DND-41 (cell line): Measurements from ENCODE around the gene SYS1.

Experiments used
- ATAC-seq: fragments of 200-7000 bp; cut with Tn5 transposase; 3 replicates; pipeline ENCODE4 v1.9.1; 2021; ENCODE audit warnings: low read depth; ENCODE audit not compliant: insufficient read depth
- DNase-seq: peaks from one replicate; pipeline ENCODE4 v3.0.0-alpha.2; 2020
- H2AFZ ChIP-seq: 2 replicates; pipeline ENCODE4 v1.6.0; 2012; ENCODE audit warnings: low read depth, low read length
- H3K27ac ChIP-seq: 2 replicates; pipeline ENCODE4 v1.5.1; 2012; ENCODE audit warnings: low read length, inconsistent platforms
- H3K27me3 ChIP-seq: fragments of 200-600 bp; sonication (generic); 2 replicates; pipeline ENCODE4 v1.6.0; 2012; ENCODE audit warnings: low read length, mild to moderate bottlenecking, inconsistent platforms; ENCODE audit not compliant: insufficient read depth, poor library complexity
- H3K36me3 ChIP-seq: 2 replicates; pipeline ENCODE4 v1.5.1; 2012; ENCODE audit warnings: low read length, inconsistent platforms; ENCODE audit not compliant: insufficient read depth
- H3K4me1 ChIP-seq: 2 replicates; pipeline ENCODE4 v1.5.1; 2012; ENCODE audit warnings: mild to moderate bottlenecking, low read length; ENCODE audit not compliant: insufficient read depth
- H3K4me2 ChIP-seq: 2 replicates; pipeline ENCODE4 v1.6.0; 2012; ENCODE audit warnings: mild to moderate bottlenecking, moderate library complexity, low read length, inconsistent platforms; ENCODE audit not compliant: insufficient read depth
- H3K4me3 ChIP-seq, 2 experiments: fragments of 200-600 bp in 1 of 2; shearing (Covaris generic) in 1 of 2; 2 replicates each; pipeline ENCODE4 v1.5.1; 2012 to 2016; ENCODE audit warnings: inconsistent platforms in 2 of 2, low read length in 2 of 2, mild to moderate bottlenecking in 2 of 2, low read depth in 1 of 2, moderate library complexity in 1 of 2
- H3K79me2 ChIP-seq: 2 replicates; pipeline ENCODE4 v1.6.0; 2012; ENCODE audit warnings: low read length, inconsistent platforms; ENCODE audit not compliant: insufficient read depth
- H3K9ac ChIP-seq: 2 replicates; pipeline ENCODE4 v1.6.0; 2012; ENCODE audit warnings: low read depth, mild to moderate bottlenecking, inconsistent platforms, low read length, moderate library complexity
- H3K9me3 ChIP-seq: 2 replicates; pipeline ENCODE4 v1.5.1; 2012; ENCODE audit warnings: low read length, moderate library complexity, mild to moderate bottlenecking, inconsistent platforms; ENCODE audit not compliant: insufficient read depth, severe bottlenecking
- H4K20me1 ChIP-seq: 2 replicates; pipeline ENCODE4 v1.6.0; 2012; ENCODE audit warnings: low read length; ENCODE audit not compliant: insufficient read depth
- EZH2 ChIP-seq: IDR thresholded peaks from 3 replicates; pipeline ENCODE4 v1.6.1; 2012; ENCODE audit warnings: borderline replicate concordance, low read depth, mild to moderate bottlenecking, moderate library complexity, low read length, inconsistent platforms; ENCODE audit not compliant: severe bottlenecking
- TF ChIP-seq, protein P1 (sequence below): IDR thresholded peaks from 2 replicates; pipeline ENCODE4 v1.5.1; 2012; ENCODE audit warnings: borderline replicate concordance, low read length, moderate library complexity, mild to moderate bottlenecking; ENCODE audit not compliant: poor library complexity, severe bottlenecking; ENCODE audit errors: extremely low read depth

The SYS1 gene

DNA sequence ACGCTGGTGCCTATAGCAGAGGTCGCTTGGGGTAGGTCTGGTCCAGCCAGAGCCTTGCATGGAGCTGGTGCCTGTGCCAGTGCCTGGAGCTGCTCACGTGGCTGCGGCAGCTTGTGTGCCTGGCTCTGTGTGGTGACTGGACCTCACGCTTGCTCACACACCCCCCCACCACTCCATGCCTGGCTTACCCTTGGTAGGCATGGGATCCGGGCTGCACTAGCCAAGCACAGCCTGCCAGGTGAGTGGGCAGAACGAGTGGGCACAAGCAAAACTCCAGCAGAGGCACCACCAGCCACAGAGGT is 32.1 kb downstream of the SYS1 start:
- no peak overlapping the region for H3K4me3 ChIP-seq
- H3K4me1 ChIP-seq, result no peaks in the 10 kb centered on the region
- H3K79me2 ChIP-seq, result no peaks in the 10 kb centered on the region
- no peak for DNase-seq
- H3K9ac ChIP-seq, result no peak overlapping the region
- no peak overlapping the region for H2AFZ ChIP-seq
- no peak for ATAC-seq
- 0 out of 2 replicates have a peak, but pooled peaks cover 3% of the 10 kb centered on the region for H3K36me3 ChIP-seq
- no peaks in the 10 kb centered on the region for H4K20me1 ChIP-seq
- H3K27me3 ChIP-seq, result no peaks in the 10 kb centered on the region
- TF ChIP-seq, protein P1, sequence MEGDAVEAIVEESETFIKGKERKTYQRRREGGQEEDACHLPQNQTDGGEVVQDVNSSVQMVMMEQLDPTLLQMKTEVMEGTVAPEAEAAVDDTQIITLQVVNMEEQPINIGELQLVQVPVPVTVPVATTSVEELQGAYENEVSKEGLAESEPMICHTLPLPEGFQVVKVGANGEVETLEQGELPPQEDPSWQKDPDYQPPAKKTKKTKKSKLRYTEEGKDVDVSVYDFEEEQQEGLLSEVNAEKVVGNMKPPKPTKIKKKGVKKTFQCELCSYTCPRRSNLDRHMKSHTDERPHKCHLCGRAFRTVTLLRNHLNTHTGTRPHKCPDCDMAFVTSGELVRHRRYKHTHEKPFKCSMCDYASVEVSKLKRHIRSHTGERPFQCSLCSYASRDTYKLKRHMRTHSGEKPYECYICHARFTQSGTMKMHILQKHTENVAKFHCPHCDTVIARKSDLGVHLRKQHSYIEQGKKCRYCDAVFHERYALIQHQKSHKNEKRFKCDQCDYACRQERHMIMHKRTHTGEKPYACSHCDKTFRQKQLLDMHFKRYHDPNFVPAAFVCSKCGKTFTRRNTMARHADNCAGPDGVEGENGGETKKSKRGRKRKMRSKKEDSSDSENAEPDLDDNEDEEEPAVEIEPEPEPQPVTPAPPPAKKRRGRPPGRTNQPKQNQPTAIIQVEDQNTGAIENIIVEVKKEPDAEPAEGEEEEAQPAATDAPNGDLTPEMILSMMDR, result no peak
- no peak for TF ChIP-seq EZH2
- H3K27ac ChIP-seq, result no peak overlapping the region
- no peak overlapping the region for H3K4me2 ChIP-seq
- peaks cover 5% of the 10 kb centered on the region for H3K9me3 ChIP-seq

GRCh38 chr20:45399018-45399417 is 36.1 kb downstream of the SYS1 start:
- Histone ChIP-seq H3K4me3 (no peak overlapping the region), H3K4me2 (no peak overlapping the region), H4K20me1 (no peaks in the 10 kb centered on the region), H3K79me2 (no peaks in the 10 kb centered on the region), H3K9ac (no peak overlapping the region), H2AFZ (no peak overlapping the region), H3K4me1 (no peaks in the 10 kb centered on the region), H3K27me3 (no peaks in the 10 kb centered on the region), H3K27ac (no peak overlapping the region), H3K36me3 (0 out of 2 replicates have a peak, but pooled peaks cover 3% of the 10 kb centered on the region), H3K9me3 (peaks cover 23% of the 10 kb centered on the region)
- ATAC-seq (no peak), DNase-seq (no peak)
- no peak for TF ChIP-seq EZH2
- TF ChIP-seq, protein P1, result no peak

GRCh38 chr20:45400346-45401031 is 37.5 kb downstream of the SYS1 start:
- no peak for ATAC-seq
- no peaks in the 10 kb centered on the region for H3K79me2 ChIP-seq
- H2AFZ ChIP-seq, result no peak overlapping the region
- no peak overlapping the region for H3K4me3 ChIP-seq
- H3K4me1 ChIP-seq, result peaks cover 3% of the 10 kb centered on the region
- H3K9me3 ChIP-seq, result peaks cover 23% of the 10 kb centered on the region
- no peaks in the 10 kb centered on the region for H3K27me3 ChIP-seq
- H3K9ac ChIP-seq, result no peak overlapping the region
- H3K27ac ChIP-seq, result no peak overlapping the region
- peak; percentile 29 for DNase-seq
- H3K4me2 ChIP-seq, result no peak overlapping the region
- TF ChIP-seq, protein P1, result no peak
- TF ChIP-seq EZH2, result no peak
- no peaks in the 10 kb centered on the region for H4K20me1 ChIP-seq
- no peaks in the 10 kb centered on the region for H3K36me3 ChIP-seq

DNA sequence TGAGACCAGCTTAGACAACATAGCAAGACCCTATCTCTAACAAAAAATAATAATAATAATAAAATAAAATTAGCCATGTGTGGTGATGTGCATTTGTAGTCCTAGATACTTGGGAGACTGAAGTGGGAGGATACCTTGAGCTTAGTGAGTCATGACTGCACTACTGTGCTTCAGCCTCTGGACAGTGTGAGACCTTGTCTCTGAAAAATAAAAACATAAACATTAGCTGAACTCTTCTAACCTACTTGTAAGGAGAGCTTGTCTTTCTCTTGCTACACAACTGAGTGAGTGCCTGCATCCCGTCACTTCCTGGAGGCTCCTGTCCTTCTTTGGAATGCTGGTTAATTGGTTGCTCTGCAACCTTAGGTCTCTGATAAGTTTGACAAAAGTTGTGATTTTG is 40.0 kb downstream of the SYS1 start:
- no peak overlapping the region for H2AFZ ChIP-seq
- H4K20me1 ChIP-seq, result no peaks in the 10 kb centered on the region
- TF ChIP-seq, protein P1, result no peak
- TF ChIP-seq EZH2, result no peak
- H3K4me3 ChIP-seq, result no peak overlapping the region
- H3K4me2 ChIP-seq, result no peak overlapping the region
- peaks cover 23% of the 10 kb centered on the region for H3K9me3 ChIP-seq
- H3K36me3 ChIP-seq, result peaks cover 5% of the 10 kb centered on the region; the same call in 1 of the 2 replicates
- no peak for DNase-seq
- no peak overlapping the region for H3K27ac ChIP-seq
- H3K79me2 ChIP-seq, result peaks cover 20% of the 10 kb centered on the region
- no peak for ATAC-seq
- H3K27me3 ChIP-seq, result no peaks in the 10 kb centered on the region
- no peak overlapping the region for H3K9ac ChIP-seq
- peaks cover 25% of the 10 kb centered on the region for H3K4me1 ChIP-seq
